HG03354 (cell line): Measurements from ENCODE around the gene EIF4E3.

Experiments
- ATAC-seq: cut with Tn5 transposase; IDR thresholded peaks from one replicate; pipeline ENCODE4 v1.9.1; 2021; ENCODE audit warnings: mild to moderate bottlenecking; ENCODE audit not compliant: unreplicated experiment, poor library complexity, severe bottlenecking

The EIF4E3 gene

DNA sequence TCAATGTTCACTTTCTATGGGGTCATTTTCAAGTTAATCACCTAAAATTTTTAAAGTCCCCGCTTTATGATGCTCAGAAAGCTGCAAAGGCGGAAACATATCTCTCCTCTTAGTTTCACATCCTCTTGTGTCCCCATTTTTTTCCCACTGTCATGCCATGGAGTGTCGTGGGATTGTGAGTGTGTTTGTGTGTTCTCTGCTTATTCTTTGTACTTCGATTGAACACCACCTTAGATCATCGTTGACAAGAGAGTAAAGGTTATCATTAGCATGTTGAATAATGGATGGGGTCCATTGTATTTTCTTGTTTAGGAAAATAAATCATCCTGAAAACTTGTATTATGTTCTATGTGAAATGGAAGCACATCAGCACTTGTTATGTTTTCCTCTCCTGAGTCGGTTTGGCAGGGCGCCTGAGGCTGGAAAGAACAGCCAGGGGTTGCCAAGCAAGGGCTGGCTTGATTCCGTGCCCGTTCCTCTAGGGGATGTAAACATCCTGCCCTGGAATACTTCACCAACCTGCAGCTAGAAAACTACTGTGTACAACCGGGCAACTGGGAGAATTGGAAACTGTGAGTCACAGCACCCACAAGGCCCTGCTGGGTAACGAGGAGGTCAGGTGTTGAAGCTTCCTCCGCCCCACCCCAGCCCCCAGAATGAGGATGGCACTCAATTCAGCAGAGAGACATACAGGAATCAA is 67.2 kb downstream of the EIF4E3 start:
- no peak for ATAC-seq

DNA sequence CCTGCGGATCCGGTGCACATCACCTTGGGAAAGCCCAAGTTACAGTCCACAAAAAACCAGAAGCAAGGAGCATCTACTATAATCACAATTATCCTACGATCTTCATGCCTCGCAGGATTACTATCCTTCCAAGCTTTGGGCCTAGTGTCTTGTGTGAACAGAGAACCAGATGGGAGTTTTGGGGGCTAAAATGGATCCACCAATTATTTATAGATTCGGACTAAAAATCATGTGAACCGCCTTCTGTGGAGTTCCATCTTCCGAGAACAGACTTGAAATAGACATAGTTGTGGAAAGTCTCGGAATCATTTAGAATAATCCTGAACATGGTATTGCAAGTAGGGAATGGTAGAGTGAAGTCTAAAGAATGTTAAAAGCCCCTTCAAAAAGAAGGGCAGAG is 70.1 kb downstream of the EIF4E3 start:
- no peak for ATAC-seq

DNA sequence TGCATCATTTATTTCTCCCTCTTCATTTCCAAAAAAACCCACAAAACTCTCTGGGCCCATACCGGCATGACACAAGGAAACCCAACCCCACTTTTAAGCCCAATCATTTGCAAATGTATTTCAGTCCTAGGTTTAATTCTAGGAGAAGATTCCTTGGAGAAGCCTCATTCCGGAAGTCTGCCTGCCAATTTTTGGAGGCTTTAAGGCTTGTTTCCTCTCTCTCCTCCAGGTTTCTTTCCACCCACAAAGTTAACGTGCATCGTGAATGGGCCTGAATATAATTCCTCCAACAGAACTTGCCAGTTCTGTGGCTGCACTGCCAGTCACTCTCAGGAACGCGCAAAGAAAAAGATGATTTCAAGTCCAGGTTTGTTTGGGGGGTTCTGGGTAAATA is 71.8 kb downstream of the EIF4E3 start:
- no peak for ATAC-seq

DNA sequence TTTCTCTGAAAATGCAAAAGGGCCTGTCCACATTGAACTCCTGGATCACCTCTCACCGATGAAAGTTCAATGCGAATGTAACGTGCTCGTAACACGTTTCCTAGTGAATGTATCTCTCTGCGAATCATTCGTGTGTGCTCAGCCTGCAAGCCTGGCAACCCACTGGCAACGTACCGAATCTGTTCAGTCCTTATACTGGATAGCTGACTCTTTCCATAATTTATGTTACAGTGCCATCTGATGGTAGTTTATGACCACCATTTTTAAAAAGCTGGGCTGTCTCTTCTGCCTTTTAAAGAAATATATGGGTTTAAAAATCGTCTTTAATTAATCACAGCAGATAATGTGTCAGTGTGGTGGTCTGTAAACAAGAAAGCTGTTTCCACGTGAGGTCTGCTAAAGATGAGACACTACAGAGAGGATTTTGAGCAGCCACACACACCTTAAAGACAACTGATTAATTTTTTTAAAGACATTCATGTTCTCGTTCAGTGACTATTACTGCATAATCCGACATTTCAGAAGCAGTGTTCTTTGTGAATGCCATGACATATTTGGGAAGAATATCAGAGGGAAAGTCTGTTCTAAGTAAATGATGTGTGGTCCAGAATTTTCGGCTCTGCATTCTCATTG is 72.3 kb downstream of the EIF4E3 start:
- peak; percentile 59 for ATAC-seq

DNA sequence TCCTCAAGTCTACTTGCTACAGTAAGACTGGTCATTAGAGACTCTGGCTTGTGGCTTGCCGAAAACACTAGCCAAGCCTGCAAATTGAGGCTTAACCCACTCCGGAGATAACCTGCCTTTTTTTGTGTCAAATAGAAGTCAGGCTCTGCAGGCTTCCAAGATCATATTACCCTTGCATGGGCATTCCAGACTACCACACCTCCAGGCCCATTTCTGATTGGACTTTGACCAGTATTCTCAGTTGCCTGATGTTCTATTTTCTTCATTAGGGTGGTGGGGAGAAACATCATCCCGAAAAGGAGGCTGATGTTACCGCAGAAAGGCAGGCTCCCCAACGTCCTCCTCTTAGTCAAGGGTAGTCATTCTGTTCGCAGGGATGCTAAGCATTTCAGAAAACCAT is 73.6 kb downstream of the EIF4E3 start:
- no peak for ATAC-seq

DNA sequence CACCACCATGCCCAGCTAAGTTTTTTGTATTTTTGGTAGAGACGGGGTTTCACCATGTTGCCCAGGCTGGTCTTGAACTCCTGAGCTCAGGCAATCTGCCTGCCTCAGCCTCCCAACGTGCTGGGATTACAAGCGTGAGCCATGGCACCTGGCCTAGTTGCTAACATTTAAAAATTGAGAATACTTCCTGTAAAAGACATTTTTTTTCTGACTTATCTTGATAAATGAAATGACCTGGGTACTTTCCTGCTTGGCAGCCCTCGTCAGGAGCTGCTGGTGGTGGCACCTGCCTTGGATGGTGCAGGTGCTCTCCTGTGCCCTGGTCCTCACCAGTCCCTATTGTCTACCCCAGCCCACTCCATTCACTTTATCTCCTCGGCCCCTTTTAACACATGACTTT is 74.8 kb downstream of the EIF4E3 start:
- ATAC-seq, result no peak

DNA sequence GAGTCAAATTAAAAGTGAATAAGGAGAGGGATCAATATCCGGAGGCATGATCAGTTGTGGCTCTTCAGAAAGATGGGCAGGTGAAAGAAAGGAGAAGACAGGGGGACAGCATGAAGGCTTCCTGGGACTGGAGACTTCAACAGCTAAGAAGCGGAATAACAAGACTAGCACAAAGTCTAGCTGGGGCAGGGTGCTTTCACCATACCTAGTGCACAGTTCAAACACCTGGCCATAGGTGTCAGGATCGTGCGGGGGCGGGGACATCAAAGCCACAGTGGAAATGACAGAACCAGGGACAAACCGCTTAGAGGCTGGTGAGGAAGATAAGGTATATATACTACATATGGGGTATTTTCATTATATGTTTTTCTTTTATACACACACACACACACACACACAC is 75.4 kb downstream of the EIF4E3 start:
- ATAC-seq, result no peak

DNA sequence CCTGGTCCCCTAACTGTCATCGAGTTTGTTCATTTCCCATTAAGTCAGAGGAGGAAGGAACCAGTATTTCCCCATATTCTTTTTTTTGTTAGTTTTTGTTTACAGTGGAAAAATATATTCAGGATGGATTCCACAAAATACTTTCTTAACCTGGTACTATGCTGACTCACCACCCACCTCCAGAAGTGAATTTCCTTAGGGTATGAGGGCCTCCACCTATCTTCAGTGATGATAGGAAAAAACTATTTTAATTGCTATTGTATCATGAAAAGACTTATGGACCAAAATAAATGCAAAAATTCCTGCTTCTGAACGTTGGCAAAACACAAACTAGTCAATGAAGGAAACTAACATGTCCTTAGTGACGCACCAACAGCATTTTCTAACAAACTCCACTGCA is 77.5 kb downstream of the EIF4E3 start:
- no peak for ATAC-seq

DNA sequence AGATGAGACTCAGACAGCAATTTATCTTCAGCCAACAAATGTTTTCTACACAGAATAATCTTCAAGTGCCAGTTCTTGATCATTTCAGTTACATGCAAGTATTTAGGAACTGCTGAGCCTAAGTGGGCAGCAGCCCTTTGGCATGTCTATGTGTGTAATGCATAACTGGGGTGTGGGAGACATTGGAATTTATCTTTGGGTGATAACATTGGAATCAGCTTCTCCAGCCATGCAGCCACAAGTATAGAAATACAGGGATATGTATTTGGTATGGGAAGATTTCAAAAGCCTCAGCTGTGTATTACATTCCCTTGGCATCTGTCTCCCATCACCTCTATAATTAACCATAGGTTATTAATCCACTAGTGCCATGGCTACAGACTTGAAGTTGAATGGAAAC is 78.2 kb downstream of the EIF4E3 start:
- no peak for ATAC-seq

DNA sequence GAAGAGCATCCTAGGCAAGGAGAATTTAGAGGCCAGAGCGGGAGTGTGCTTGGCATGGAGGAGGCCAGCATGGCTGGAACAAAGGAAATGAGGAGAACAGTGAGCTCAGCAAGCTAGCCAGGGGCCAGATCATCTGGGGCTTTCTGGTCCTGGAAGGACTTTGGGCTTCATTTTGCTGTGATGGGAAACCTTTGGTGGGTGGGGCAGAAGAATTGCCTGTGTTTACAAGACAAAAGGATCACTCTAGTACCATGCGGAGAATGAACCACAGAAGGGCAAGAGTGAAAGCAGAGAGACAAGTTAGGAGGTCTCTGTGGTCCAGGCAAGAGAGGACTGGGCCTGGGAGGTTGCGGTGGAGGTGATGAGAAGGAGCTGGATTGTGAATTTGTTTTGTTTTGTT is 80.1 kb downstream of the EIF4E3 start:
- ATAC-seq, result no peak

DNA sequence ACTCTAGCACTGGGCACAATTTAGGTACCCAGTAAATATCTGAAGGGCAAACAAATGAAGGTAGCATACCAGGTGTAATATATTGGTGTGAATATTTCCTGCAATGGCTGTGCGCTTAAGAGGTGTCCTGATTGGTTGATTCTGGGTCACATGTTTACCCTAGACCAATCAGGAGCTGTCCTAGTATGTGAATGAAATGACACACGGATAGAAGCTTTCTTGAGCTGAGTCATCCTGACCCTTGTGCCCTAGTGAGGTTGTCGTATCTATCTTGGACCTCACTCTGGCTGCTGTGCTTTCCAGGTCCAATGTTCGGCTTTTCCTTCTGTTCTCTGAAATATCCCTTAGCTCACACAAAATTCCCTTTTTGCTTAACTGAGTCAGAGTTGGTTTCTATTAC is 83.5 kb downstream of the EIF4E3 start:
- no peak for ATAC-seq

DNA sequence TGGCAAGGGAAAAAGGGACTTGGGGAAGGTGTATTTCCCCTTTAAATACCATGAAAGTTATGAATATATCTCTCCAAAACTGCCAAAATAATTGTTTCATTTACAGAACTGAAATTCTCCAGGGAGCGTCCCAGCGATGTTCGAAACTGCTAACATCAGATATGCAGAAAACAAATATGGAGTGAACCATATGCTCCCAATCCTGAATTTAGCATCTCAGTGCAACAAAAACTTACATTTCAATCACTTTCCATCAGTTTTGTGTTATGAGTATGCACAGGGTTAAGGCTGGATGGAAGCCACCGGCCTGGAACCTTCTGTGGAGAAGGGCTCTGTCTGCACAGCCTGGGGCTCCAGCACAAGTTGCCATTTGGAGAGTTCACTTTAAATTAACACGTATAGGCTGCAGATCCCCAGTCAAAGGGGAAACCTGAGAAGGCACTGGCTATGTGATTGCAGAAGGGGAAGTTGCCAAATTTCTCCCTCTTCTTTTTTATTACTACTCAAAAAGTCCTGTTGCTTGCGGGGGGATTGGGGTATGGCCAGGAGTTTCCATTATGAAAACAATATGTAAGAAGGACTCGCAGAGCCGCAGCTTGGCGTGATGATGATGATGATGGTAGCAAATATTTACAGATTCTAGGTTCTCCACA is 84.7 kb downstream of the EIF4E3 start:
- no peak for ATAC-seq

DNA sequence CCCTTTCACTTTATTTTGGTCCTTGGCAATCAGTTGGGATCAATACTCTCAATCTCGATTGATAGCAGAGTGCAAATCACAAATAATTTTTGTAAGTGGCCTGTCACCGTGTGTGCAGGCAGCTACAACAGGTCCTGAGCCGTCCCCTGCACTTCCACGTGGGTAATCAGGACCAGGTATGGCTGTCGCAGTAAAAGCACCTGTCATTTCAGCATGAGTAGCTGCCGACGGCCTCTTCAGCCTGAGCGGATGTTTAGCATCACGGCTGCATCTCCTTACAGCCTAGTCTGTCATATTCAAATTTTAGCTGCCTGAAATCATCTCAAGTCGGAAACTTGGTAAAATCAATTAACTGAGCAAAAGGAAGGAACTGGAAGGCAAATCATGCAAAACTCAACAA is 88.7 kb downstream of the EIF4E3 start:
- ATAC-seq, result no peak

DNA sequence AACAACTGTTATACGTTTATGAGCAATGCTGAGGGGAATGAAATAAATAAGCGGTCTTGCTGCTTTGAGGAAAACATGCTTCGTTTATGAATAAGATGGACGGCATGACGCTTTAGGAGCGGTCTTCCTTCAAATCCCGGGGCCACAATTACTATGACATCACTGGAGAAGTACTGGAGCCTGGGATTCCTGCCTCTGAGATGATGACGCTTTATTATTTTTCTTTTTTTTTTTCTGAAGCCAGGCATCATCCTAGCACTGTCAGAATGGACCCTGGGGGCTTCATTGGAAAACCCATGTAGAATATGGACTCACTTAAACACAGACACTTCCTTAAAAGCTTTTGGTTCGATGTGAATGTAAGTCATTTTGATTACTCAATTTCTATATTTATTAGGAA is 89.2 kb downstream of the EIF4E3 start:
- no peak for ATAC-seq

DNA sequence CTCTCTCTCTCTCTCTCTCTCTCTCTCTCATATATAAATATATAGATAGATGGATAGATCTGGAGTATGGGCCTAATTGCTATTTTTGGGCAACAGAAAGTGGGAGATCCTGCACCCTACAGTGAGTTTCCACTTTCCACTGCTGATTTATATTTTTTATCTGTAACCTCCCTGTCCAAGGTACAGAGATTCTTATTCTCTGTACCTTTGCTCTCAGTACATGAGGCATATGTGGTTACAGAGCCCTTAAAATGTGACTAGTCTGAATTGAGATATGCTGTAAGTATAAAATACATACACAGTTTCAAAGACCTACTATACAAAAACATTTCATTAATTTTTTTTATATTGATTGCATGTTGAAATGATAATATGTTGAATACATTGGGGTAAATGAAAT is 90.5 kb downstream of the EIF4E3 start:
- no peak for ATAC-seq

DNA sequence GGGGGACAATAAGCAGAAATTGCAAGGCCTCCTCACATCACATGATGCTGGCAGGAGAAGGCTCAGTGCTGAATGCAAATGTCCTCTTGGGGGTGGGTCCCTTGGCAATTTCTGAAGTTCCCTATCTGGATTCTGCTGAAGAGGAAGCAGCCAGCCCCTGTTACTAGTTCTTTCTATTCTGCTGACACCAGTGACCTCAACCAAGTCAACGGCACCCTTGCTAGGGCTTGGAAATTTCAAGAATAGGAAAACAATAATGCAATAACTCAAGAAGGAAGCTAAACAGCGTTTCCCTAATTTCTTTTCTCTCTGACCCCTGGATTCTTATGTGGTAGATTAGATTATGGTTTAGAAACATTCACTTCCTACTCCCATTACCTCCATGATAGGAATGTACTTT is 95.5 kb downstream of the EIF4E3 start:
- no peak for ATAC-seq

DNA sequence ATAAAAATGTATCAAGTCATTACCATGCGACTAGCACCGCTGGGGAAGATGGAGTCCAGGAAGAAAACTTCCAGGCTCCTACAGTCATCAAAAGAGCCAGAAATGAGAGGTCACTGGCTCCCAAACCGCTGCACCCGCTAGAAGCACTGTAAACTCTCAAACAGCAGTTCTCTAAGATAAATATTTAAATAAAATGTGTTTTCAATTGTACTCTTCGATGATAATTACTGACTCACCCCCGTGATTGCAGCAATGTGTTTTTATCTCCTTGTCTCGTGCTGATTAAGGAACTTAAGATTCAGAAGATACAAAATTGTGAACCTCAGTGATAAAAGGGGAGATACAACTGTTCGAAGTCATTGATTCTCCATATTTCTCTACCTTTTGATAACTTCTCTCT is 95.9 kb downstream of the EIF4E3 start:
- no peak for ATAC-seq

DNA sequence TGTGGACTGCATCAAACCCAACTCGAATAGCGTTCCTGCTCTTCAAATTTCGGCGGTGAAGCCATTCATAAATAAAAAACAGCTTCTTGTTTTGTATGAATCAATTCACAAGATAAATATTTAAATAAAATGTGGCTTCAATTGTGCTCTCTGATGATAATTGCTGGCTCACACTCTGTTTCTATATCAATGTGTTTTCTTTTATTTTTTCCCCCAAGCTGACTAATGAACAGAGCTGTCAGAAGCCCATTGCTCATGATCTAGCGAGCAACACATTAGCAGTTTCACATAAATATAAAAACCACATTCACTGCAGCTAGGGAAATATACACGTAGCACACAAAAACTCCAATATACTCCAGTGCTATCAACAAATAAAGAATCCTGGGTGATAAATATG is 96.7 kb downstream of the EIF4E3 start:
- ATAC-seq, result no peak

DNA sequence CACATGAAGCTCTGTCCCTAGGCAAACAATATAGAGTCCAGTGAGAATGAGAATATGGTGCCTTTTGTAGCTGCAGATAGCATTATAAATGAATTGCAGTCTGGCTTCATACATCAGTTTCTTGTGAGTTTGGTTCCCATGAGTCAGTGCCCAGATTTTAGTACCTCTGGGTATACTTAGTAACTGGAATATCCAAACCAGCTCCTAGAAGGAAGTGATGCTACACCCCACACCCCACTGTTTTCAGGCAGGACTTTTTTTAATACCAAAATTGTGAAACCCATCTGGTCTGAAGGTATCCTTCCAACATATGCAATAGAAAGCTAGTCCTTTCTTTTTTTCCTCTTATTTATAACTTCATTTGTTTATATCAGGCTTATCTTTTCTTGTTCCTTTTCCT is 99.5 kb downstream of the EIF4E3 start:
- ATAC-seq, result no peak
